ENCODE measurements around the gene NCKAP5.

DNA sequence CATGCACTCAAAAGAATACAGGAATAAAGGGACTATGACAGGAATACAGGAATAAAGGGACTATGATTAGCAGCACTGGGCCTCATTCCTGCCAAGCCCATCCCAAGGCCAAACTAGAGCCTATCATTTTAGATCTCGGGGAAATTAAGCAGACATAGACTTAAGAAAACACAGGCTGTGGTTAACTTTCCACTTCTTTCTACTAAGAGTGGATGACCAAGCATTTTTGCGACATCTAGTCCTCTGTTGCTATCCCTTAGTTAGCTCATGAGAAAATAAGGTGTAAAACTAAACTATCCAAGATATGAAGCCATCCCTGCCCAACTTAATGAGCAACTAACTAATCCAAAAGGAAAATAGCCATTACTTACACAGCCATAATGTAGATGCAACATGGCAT is 904.2 kb downstream of the NCKAP5 start:
- TF ChIP-seq EZH2 (IDR thresholded peaks at IDR 0.05; ENCODE audit: borderline replicate concordance) (no peak), EZH2phosphoT487 (IDR thresholded peaks at IDR 0.05; ENCODE audit: low read depth, severe bottlenecking, unreplicated experiment) (no peak)
- TF ChIP-seq, protein P1, sequence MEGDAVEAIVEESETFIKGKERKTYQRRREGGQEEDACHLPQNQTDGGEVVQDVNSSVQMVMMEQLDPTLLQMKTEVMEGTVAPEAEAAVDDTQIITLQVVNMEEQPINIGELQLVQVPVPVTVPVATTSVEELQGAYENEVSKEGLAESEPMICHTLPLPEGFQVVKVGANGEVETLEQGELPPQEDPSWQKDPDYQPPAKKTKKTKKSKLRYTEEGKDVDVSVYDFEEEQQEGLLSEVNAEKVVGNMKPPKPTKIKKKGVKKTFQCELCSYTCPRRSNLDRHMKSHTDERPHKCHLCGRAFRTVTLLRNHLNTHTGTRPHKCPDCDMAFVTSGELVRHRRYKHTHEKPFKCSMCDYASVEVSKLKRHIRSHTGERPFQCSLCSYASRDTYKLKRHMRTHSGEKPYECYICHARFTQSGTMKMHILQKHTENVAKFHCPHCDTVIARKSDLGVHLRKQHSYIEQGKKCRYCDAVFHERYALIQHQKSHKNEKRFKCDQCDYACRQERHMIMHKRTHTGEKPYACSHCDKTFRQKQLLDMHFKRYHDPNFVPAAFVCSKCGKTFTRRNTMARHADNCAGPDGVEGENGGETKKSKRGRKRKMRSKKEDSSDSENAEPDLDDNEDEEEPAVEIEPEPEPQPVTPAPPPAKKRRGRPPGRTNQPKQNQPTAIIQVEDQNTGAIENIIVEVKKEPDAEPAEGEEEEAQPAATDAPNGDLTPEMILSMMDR (IDR thresholded peaks at IDR 0.05; ENCODE audit: poor library complexity) = no peak
